CD4-positive, alpha-beta T cell treated with Interleukin-2 at 100 ng/mL for 4 hours (primary cell): ENCODE data around the gene MARCHF9.

Source experiments
- DNase-seq: peaks from one replicate; pipeline ENCODE4 v3.0.0-alpha.2; 2020; ENCODE audit warnings: low spot score

Gene MARCHF9

GRCh38 chr12:57755194-57755453, 221 bp downstream of the MARCHF9 start:
- no peak for DNase-seq

- DNase-seq: peak; percentile 37
Observed at GRCh38 chr12:57755454-57756372, 810 bp downstream of the MARCHF9 start.

GRCh38 chr12:57756406-57757341, 1.8 kb downstream of the MARCHF9 start:
- DNase-seq: peak; percentile 75

- DNase-seq: no peak
Observed at GRCh38 chr12:57757771-57758170, 2.9 kb downstream of the MARCHF9 start.

- DNase-seq: no peak
Observed at GRCh38 chr12:57758552-57759359, 3.9 kb downstream of the MARCHF9 start.

GRCh38 chr12:57759360-57759980, 4.6 kb downstream of the MARCHF9 start:
- DNase-seq: peak; percentile 55

GRCh38 chr12:57760347-57760982, 5.6 kb downstream of the MARCHF9 start:
- no peak for DNase-seq

- no peak for DNase-seq
Observed at GRCh38 chr12:57761391-57761998, 6.6 kb downstream of the MARCHF9 start.

GRCh38 chr12:57762463-57762862, 7.6 kb downstream of the MARCHF9 start:
- DNase-seq: no peak

GRCh38 chr12:57763881-57764661, 9.2 kb downstream of the MARCHF9 start:
- DNase-seq: no peak

- no peak for DNase-seq
Observed at GRCh38 chr12:57764662-57765002, 9.7 kb downstream of the MARCHF9 start.

GRCh38 chr12:57765003-57765697, 10.2 kb downstream of the MARCHF9 start:
- DNase-seq: peak; percentile 45

GRCh38 chr12:57765698-57766463, 11.0 kb downstream of the MARCHF9 start:
- no peak for DNase-seq

- DNase-seq: no peak
Observed at GRCh38 chr12:57766464-57767304, 11.8 kb downstream of the MARCHF9 start, which contains the start of gene CYP27B1. Gene CYP27B1, minus strand, starts transcription at chr12:57767078. Its CDS starts 37 bp downstream, at chr12:57767041.

- DNase-seq: no peak
Observed at GRCh38 chr12:57767305-57767698, 12.4 kb downstream of the MARCHF9 start.

- DNase-seq: no peak
Observed at GRCh38 chr12:57767876-57768275, 13.0 kb downstream of the MARCHF9 start.

- DNase-seq: no peak
Observed at GRCh38 chr12:57769594-57769993, 14.7 kb downstream of the MARCHF9 start.

- DNase-seq: no peak
Observed at GRCh38 chr12:57770734-57771133, 15.8 kb downstream of the MARCHF9 start.
